ENCODE results near the gene MRPL55.

- TF ChIP-seq, protein P1, sequence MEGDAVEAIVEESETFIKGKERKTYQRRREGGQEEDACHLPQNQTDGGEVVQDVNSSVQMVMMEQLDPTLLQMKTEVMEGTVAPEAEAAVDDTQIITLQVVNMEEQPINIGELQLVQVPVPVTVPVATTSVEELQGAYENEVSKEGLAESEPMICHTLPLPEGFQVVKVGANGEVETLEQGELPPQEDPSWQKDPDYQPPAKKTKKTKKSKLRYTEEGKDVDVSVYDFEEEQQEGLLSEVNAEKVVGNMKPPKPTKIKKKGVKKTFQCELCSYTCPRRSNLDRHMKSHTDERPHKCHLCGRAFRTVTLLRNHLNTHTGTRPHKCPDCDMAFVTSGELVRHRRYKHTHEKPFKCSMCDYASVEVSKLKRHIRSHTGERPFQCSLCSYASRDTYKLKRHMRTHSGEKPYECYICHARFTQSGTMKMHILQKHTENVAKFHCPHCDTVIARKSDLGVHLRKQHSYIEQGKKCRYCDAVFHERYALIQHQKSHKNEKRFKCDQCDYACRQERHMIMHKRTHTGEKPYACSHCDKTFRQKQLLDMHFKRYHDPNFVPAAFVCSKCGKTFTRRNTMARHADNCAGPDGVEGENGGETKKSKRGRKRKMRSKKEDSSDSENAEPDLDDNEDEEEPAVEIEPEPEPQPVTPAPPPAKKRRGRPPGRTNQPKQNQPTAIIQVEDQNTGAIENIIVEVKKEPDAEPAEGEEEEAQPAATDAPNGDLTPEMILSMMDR (IDR thresholded peaks at IDR 0.05): no peak
- no peak for TF ChIP-seq POLR2A (IDR thresholded peaks at IDR 0.05)
These were observed 49.3 kb downstream of the MRPL55 start for GRCh38 chr1:228059634-228060457.
